ENCODE results near the gene GDPD4. TPM values are rescaled to one million over a fixed set of nuclear protein-coding genes. Genes with fewer than 3 reads are reported as not detected.

Gene GDPD4
- total and polyA plus RNA-seq, 9 of the 15 experiments (the other 6 are each of a cell fraction or from before 2014, with no cell fraction given) = 0.40 TPM; not detected in 8

GRCh38 chr11:77167111-77167626, 134.3 kb downstream of the GDPD4 start:
- no peaks in the 10 kb centered on the region for H3K79me2 ChIP-seq (ENCODE audit: control insufficient read depth, insufficient read depth, low read length)
- H3K9ac ChIP-seq (ENCODE audit: insufficient read depth in 1 of 2, low read depth in 2 of 2, low read length in 2 of 2) = no peak overlapping the region
- POLR2A ChIA-PET = interaction anchor here (0.9 kb wide), 1 partner anchor 9 kb away, joined by 3 read pairs; no protein-coding TSS in a partner anchor
- TF ChIP-seq SAFB (IDR thresholded peaks at IDR 0.05; ENCODE audit: borderline replicate concordance, low read depth, low read length) (no peak), ZNF23 (CRISPR knock-in tag; IDR thresholded peaks at IDR 0.05) (no peak)
- FAIRE-seq (no peak), DNase-seq (ENCODE audit: extremely low read depth in 1 of 4, low spot score in 3 of 4) (no peak), ATAC-seq (no peak)
- 5% methylated on average over 7 of the region's 9 CpGs for WGBS (ENCODE audit: insufficient coverage, low coverage, missing lambda C conversion rate)
- H3K27me3 ChIP-seq (ENCODE audit: control insufficient read depth in 2 of 2, insufficient read depth in 2 of 2, low read length in 2 of 2) = peaks cover 3 to 43% of the 10 kb centered on the region in 2 experiments; a peak in 4 of 5 replicates
- H2AFZ ChIP-seq (ENCODE audit: low read depth, low read length) = no peak overlapping the region
- H3K9me3 ChIP-seq (replicated peaks; ENCODE audit: control insufficient read depth, insufficient read depth, low read depth, low read length) = no peaks in the 10 kb centered on the region
- no peak overlapping the region for H3K4me2 ChIP-seq (ENCODE audit: insufficient read depth, low read length)
- H4K20me1 ChIP-seq (replicated peaks; ENCODE audit: control insufficient read depth, insufficient read depth, low read length) = 0 out of 2 replicates have a peak, but pooled peaks cover 3% of the 10 kb centered on the region
- in situ Hi-C loops (cut with MboI) = no loop called here
- H3K4me3 ChIP-seq = no peak overlapping the region
- H3K27ac ChIP-seq (ENCODE audit: extremely low read depth, low read depth, low read length) = no peak overlapping the region
- BruUV-seq (replicated peaks) = no TSS peak
- intact Hi-C loops (cut with micrococcal nuclease) = no loop called here
- H3K36me3 ChIP-seq (ENCODE audit: control insufficient read depth, insufficient read depth, low read length) = no peaks in the 10 kb centered on the region
- peaks cover 4 to 6% of the 10 kb centered on the region in 2 experiments; a peak in 3 of 5 replicates for H3K4me1 ChIP-seq (replicated peaks in 1 of 2; ENCODE audit: control insufficient read depth in 2 of 2, insufficient read depth in 2 of 2, low read length in 2 of 2)
- CTCF ChIA-PET (ENCODE audit: low intra/inter-chr PET ratio) = no interaction called here
- peaks cover 3% of the 10 kb centered on the region for H3K9me1 ChIP-seq (ENCODE audit: control insufficient read depth, insufficient read depth, low read length)

Other genes starting within 250 kb of the GDPD4 start
- gene CAPN5, start 234.7 kb downstream of the GDPD4 start, total RNA-seq (2014; rRNA removed) = 0.36 TPM in 1 of 2 replicates, not detected in the other
- 0.04 TPM in 1 of 2 replicates, not detected in the other for gene CAPN5, start 234.7 kb downstream of the GDPD4 start, total RNA-seq (2014; rRNA removed; fragmentation: Illumina TruSeq; extraction: Trizol)
- gene CAPN5, start 234.7 kb downstream of the GDPD4 start, total RNA-seq (2015; rRNA removed; fragmentation: Illumina TruSeq; extraction: Trizol) = 0.14 TPM in 1 of 2 replicates, not detected in the other
- gene CAPN5, start 234.7 kb downstream of the GDPD4 start, total RNA-seq (2021) = 0.40 and 0.44 TPM in 2 replicates
- 0.43 and 1.7 TPM in 2 replicates for gene CAPN5, start 234.7 kb downstream of the GDPD4 start, polyA plus RNA-seq (2011; rRNA removed)
- gene CAPN5, start 234.7 kb downstream of the GDPD4 start, polyA plus RNA-seq (2014; fragmentation: Illumina TruSeq; extraction: Trizol) = 0.13 and 0.44 TPM in 2 replicates
- not detected for gene CAPN5, start 234.7 kb downstream of the GDPD4 start, polyA plus RNA-seq (2014; fragmentation: Nextera tagmentation; extraction: Ambion mirVana)
- 0.05 and 0.12 TPM in 2 replicates for gene CAPN5, start 234.7 kb downstream of the GDPD4 start, polyA plus RNA-seq (2014; rRNA removed)
- not detected in 2 replicates for gene OMP, start 198.8 kb downstream of the GDPD4 start, total RNA-seq (2014; rRNA removed)
- gene OMP, start 198.8 kb downstream of the GDPD4 start, total RNA-seq (2014; rRNA removed; fragmentation: Illumina TruSeq; extraction: Trizol) = not detected in 2 replicates
- not detected in 2 replicates for gene OMP, start 198.8 kb downstream of the GDPD4 start, total RNA-seq (2015; rRNA removed; fragmentation: Illumina TruSeq; extraction: Trizol)
- not detected in 2 replicates for gene OMP, start 198.8 kb downstream of the GDPD4 start, total RNA-seq (2021)
- not detected in 2 replicates for gene OMP, start 198.8 kb downstream of the GDPD4 start, polyA plus RNA-seq (2011; rRNA removed)
- gene OMP, start 198.8 kb downstream of the GDPD4 start, polyA plus RNA-seq (2014; fragmentation: Illumina TruSeq; extraction: Trizol) = not detected in 2 replicates
- not detected for gene OMP, start 198.8 kb downstream of the GDPD4 start, polyA plus RNA-seq (2014; fragmentation: Nextera tagmentation; extraction: Ambion mirVana)
- gene OMP, start 198.8 kb downstream of the GDPD4 start, polyA plus RNA-seq (2014; rRNA removed) = not detected in 2 replicates
- 0.04 and 0.09 TPM in 2 replicates for gene MYO7A, start 173.4 kb downstream of the GDPD4 start, total RNA-seq (2014; rRNA removed)
- 0.04 TPM in 1 of 2 replicates, not detected in the other for gene MYO7A, start 173.4 kb downstream of the GDPD4 start, total RNA-seq (2014; rRNA removed; fragmentation: Illumina TruSeq; extraction: Trizol)
- gene MYO7A, start 173.4 kb downstream of the GDPD4 start, total RNA-seq (2015; rRNA removed; fragmentation: Illumina TruSeq; extraction: Trizol) = 0.07 TPM in 1 of 2 replicates, not detected in the other
- gene MYO7A, start 173.4 kb downstream of the GDPD4 start, total RNA-seq (2021) = 0.07 and 0.11 TPM in 2 replicates
- 0.10 and 0.14 TPM in 2 replicates for gene MYO7A, start 173.4 kb downstream of the GDPD4 start, polyA plus RNA-seq (2011; rRNA removed)
- gene MYO7A, start 173.4 kb downstream of the GDPD4 start, polyA plus RNA-seq (2014; fragmentation: Illumina TruSeq; extraction: Trizol) = 0.03 and 0.06 TPM in 2 replicates
- gene MYO7A, start 173.4 kb downstream of the GDPD4 start, polyA plus RNA-seq (2014; fragmentation: Nextera tagmentation; extraction: Ambion mirVana) = under 1 TPM in 1 of 2 experiments, not detected in 1; 0.01 TPM
- 0.11 TPM in 1 of 2 replicates, not detected in the other for gene MYO7A, start 173.4 kb downstream of the GDPD4 start, polyA plus RNA-seq (2014; rRNA removed)
- gene PAK1, start 172.4 kb upstream of the GDPD4 start, total RNA-seq (2014; rRNA removed) = 2.0 and 2.9 TPM in 2 replicates
- gene PAK1, start 172.4 kb upstream of the GDPD4 start, total RNA-seq (2014; rRNA removed; fragmentation: Illumina TruSeq; extraction: Trizol) = 1.1 and 1.9 TPM in 2 replicates
- 2.1 and 2.4 TPM in 2 replicates for gene PAK1, start 172.4 kb upstream of the GDPD4 start, total RNA-seq (2015; rRNA removed; fragmentation: Illumina TruSeq; extraction: Trizol)
- gene PAK1, start 172.4 kb upstream of the GDPD4 start, total RNA-seq (2021) = 1.9 TPM in 2 replicates
- gene PAK1, start 172.4 kb upstream of the GDPD4 start, polyA plus RNA-seq (2011; rRNA removed) = 10.3 and 11.7 TPM in 2 replicates
- gene PAK1, start 172.4 kb upstream of the GDPD4 start, polyA plus RNA-seq (2014; fragmentation: Illumina TruSeq; extraction: Trizol) = 1.7 TPM in 2 replicates
- gene PAK1, start 172.4 kb upstream of the GDPD4 start, polyA plus RNA-seq (2014; fragmentation: Nextera tagmentation; extraction: Ambion mirVana) = under 1 TPM; 0.52 to 0.80 TPM
- 1.9 and 2.2 TPM in 2 replicates for gene PAK1, start 172.4 kb upstream of the GDPD4 start, polyA plus RNA-seq (2014; rRNA removed)